HG02981 (cell line): ENCODE results near the gene TMPRSS15.

Experiments
- ATAC-seq: cut with Tn5 transposase; IDR thresholded peaks from one replicate; pipeline ENCODE4 v1.9.1; 2021; ENCODE audit warnings: mild to moderate bottlenecking, moderate library complexity; ENCODE audit not compliant: unreplicated experiment

Gene TMPRSS15

DNA sequence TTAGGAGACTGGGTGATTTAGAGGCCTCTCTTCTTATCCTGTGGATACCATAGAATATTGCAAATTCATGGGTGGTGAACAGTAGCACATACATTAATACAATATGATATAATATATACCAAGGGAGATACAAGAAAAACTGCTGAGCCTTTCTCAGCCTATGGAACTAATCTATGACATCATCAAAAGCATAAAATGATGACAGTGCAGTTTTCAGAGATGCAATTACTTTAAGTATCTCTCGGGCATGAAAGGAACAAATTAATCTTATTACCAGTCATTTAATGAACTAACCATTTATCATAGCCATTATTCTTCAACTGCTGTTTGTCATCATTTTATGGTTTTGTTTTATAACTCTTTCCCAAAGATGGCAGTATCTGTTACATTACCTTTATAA is 155.4 kb downstream of the TMPRSS15 start:
- ATAC-seq = no peak

DNA sequence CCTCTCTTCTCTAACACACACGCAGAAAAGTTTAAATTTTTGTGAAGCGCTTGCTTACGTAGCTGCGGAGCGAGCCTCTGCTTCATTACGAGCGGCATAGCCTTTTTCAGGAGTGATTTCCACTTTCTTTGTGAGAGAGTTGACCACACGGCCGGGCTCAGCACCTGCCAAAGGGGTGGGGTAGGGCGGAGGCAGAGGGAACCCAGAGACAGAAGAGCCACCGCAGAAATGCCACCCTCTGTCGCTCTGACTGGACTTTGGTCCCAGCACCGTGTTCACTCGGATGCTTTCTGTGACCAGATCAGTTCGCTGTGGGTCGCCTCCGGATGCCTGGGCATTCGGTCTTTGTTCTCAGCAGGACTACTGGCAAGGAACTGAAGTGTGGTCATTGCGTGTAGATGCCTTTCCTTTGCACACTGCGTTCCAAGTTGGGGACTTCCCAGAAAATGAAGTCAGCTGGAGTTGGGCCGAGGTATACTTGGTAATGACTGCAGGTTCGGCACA is 158.1 kb downstream of the TMPRSS15 start:
- no peak for ATAC-seq

DNA sequence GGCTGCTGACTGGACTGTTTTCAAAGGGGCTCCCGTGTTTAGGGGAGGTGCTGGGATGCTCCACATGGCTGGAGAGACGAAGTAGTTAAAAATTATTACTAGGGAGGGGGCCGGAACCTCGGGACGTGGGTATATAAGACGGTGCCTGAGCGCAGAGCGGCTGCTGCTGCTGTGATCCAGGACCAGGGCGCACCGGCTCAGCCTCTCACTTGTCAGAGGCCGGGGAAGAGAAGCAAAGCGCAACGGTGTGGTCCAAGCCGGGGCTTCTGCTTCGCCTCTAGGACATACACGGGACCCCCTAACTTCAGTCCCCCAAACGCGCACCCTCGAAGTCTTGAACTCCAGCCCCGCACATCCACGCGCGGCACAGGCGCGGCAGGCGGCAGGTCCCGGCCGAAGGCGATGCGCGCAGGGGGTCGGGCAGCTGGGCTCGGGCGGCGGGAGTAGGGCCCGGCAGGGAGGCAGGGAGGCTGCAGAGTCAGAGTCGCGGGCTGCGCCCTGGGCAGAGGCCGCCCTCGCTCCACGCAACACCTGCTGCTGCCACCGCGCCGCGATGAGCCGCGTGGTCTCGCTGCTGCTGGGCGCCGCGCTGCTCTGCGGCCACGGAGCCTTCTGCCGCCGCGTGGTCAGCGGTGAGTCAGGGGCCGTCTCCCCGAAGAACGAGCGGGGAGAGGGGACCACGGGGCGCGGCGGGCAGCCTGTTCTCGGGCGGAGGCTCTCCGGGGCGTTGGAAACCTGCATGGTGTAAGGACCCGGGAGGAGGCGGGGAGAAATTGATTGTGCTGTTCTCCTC is 158.7 kb downstream of the TMPRSS15 start, which contains the start of gene CHODL:
TSS of gene CHODL (plus strand) at position 163 of the 793 bp plus-strand sequence. CDS start at position 554, 391 bp downstream.
- no peak for ATAC-seq

DNA sequence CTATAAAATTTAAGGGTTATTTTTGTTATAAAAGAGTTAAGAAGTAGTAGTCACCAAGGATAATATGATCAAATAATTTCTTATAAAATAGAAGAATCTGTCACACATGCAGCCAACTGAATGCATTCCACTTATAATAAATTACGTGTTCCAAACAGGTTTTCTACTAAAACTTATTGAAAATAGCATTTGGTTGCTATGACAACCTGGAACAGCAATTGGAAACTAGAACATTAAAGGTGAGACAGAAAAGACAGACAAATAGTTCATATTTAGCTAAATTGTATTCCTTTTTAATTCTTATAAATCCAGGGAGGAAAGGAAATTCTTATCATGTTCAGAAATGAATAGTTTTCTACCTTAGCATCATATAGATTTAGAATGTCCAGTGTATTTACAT is 168.0 kb downstream of the TMPRSS15 start:
- no peak for ATAC-seq

DNA sequence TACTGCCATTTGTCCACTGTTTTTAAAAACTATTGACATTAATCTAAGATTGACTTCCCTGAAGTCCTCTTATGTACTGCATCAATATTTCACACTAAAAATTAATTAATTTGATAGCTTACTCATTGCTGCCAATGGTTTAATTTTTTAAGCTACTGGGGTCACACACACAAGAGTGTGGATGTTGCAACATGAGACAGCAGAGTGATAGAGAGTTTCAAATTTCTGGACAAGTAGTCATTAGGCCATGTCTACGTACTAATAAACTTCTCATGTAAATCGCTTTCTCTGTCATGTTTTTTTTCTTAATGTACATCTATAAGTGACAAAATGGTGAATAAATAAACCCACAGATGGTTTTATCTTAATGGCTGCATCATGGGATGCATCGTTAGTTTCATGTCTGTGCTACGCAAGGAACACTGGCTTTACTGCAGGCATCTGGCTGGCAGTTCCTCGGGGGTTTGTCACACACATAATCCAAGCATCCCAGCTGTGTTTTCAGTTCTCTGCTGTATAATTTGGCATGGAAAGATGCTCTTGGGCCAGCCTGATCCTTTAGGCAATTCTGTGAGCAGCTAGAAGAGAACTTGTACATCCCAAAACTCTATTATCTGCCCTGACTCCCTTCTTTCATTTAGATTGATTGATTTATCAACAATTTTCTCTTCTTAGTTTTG is 175.4 kb downstream of the TMPRSS15 start:
- ATAC-seq = no peak

DNA sequence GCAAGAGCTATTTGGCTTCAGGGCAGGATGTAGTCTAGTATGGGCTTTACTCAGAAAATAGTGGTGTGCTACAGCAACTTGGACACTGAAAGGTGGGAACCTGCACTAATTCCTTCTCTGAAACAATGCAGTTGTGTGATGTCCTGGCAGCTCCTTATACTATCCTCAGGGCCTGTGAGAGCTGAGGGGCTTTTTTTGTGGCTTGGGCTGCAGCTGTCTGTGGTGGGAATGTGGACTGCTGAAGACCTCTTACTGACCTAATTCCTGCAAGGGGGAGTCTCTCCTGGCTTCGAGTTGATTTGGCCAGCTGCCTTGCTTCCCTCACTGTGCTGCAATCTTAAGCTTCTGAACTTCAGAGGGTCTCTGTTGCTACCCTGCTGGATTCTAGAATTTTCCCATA is 181.2 kb downstream of the TMPRSS15 start:
- no peak for ATAC-seq

DNA sequence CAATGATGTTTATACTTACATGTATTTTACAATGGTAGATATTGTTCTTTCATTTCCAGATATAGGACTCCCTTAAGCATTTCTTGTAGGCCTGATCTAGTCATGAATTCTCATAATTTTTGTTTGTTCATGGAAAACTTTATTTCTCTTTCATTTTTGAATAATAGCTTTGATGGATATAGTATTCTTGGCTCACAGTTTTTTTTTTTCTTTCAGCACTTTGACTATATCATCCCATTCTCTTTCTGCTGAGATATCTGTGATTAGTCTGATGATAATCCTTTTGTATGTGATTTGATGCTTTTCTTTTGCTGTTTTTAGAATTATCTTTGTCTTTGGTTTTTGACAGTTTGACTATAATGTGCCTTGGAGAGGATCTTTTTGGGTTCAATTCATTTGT is 183.1 kb downstream of the TMPRSS15 start:
- no peak for ATAC-seq
